Measurements from ENCODE around the gene STIMATE.

Gene STIMATE

DNA sequence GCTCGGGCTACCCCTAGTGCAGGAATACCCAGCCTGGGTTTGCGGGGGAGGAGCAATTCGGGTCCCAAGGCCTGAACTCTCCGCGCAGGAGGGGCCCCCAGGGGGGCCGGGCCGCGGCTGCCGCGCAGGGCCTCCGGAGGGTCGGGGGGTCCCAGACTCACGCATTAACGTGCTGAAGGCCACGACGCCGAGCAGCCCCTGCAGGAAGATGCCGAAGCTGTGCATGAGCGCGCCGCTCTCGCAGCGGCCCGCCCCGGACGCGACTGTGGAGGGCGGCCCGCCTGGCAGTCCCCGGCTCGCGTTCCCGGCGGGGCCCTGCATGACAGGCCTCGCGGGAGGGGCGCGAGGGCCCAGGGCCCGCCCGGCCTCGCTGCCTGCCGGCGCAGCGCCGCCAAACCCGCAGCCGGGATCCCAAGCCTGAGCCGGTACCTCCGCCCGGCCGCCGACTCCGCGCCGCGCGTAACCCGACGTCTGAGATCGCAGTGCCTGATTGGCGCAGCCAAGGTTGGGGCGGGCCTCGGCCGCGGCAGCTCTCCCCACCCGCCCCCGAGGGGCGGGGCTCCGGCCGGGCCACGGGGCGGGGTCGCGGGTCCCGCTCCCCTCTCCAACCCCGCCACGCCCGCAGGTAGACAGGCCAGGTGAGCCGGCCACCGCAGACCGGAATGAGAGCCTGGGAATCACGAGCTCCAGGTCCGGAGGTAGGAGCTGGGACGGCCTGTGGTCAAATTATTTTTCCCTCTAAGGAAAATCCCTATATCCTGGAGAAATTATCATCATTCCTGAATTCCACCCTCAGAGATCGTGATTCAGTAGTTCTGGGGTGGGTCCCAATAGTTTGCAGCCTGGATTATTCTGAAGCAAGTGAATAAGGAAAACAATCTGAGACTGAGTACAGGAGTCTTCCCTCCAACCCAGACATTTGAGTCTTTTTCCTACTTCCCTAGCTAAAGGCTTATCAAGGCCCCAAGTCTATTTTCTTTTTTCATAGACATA lies at the start of gene STIMATE:
TSS of gene STIMATE (minus strand) at position 419 of the 993 bp plus-strand sequence. CDS start at position 321, 98 bp downstream.
- DNase-seq, result peak; percentile 85 to 92

DNA sequence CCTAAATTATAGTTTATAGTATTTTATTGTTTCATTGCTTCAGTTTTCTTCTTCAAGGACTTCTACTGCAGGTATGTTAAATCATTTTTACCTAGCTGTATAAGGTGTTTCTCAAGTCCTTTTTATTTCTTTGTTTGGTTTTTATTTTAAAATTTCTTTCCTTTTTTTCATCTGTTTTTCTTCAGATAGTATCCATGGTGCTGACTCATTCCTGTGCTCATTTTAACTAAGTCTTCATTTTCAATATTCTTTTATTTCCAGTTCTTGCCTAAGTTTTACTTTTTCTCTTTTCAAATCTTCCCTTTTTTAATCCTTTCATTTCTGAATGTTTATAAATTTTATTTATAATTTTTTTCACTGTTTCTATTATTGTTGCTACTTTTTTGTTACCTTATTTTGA lies 42.3 kb upstream of the STIMATE start:
- DNase-seq, result no peak

DNA sequence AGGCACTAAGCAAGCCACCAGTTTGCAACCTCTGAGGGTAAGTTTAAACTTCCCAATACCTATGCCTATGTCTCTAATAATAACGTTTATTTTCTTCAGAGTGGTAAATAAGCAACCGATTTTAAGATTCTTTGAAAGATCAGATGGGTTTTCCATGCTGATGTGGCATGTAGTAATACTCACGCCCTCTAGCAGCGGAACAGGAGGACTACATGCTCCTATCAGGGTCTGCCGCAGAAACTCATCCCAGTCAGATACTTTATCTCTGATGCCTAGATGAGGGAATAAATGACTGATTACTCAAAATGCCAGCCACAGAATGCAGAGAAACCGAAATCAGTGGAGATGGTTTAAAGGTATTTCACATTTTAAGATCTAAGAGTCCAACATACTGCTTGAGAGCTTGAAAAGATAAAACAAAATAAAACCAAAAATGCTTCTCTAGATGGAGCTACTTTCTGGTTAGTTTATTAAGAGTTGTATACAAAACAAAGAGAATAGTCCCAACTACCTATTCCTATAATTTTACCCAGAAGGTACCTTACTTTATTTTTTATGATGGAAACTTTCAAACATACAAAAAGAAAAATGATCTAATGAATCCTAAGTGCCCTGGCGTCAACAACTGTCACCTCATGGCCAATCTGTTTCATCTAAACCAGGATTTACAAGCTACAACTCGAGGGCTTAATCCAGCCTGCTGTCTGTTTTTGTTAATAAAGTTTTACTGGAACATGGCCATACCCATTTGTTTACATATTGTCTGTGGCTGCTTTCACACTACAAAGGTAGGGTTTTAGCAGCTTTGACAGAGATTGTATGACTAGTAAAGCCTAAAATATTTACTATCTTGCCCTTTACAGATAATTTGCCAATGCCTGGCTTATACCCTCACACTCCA lies 37.5 kb upstream of the STIMATE start:
- DNase-seq, result peak; percentile 49 to 67

- no peak for DNase-seq
These were observed 34.5 kb upstream of the STIMATE start for GRCh38 chr3:52931889-52932288.

DNA sequence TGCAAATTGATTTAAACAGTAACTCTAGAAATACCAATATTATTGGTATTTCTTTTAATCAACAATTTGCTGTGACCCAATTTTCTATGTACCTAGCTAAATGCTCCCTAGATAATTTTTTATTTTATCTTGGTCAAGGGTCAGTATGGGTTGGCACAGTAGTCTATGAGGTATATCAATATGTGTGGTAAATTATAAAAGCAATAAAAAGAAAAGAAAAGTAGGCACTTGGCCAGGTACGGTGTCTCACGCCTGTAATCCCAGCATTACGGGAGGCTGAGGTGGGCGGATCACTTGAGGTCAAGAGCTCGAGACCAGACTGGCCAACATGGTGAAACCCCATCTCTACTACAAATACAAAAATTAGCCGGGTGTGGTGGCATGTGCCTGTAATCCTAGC lies 34.0 kb upstream of the STIMATE start:
- DNase-seq, result no peak

GRCh38 chr3:52930748-52931147 lies 33.4 kb upstream of the STIMATE start:
- no peak for DNase-seq

GRCh38 chr3:52926554-52926953 lies 29.2 kb upstream of the STIMATE start:
- DNase-seq, result no peak

DNA sequence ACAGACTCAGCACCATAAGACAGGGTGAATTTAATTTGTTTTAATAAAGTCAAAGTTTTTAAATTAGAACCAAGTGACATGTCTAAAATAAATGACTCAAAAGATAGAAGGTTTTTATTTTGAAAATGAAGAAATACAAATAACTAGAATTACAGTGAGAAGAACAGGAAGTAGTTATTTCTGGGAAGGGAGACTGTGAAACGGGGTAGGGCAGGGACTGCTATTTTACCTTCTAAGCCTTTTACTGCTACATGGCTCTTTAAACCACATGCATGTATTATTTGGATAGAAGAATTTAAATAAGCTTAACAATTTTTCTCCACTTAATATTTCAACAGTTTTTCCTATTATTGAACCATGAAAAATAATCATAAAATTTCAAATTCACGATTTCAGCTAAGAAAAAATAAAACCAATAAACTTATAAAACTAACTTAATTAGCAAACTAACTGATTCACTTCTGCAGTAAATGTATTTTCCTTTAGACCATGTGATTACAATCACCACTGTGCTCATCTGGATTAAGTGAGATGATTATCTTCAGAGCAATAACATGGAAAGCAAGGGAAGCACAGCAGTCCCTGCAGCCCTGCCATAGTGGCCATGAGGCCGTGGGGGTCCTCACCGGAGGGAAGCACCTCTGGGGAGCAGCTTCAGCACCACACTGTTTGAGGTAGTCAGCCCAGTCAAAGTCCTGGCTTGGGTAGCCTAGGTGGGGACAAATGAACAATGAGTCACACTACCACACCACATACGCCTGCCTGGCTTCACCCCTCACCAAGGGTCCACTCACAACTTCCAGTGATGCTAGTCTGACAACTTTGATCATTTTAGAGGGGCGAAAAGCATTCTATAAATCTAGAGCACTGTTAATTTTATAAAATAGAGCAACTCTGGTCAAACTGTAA lies 28.3 kb upstream of the STIMATE start:
- DNase-seq, result no peak

DNA sequence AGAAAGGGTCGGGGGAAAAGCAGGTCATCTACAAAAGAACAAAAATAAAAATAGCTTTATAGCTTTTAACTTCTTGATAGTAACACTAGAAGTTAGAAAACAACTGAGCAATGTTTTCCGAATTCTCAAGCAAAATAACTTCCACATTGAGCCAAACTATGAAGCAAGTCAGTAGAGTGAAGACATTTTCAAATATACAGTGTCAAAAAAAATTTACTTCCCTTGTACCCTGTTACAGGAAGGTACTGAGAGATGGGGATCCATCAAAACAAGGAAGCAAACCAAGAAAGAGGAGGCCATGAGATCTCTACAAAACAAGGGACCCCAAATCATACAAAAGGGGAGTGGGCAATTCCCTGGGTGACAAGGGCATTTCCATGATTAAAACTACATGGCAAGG lies 26.6 kb upstream of the STIMATE start:
- no peak for DNase-seq

DNA sequence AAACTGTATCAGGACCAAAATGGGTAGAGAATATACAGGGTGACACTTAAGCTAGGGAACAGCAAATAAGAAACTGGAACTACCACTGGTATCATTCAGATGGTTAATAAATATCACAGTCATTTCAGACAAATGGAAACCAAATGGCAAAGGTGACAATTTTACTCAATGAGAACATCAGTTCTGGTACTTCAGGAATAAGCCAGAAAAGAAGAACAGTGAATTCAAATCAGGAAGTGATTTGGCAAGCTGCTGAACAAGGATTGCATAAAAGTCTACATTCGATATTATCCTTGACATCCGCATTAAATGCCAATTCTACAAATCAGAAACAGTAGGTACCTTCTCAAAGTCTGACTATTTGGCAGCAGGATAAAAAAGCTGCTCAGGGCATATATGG lies 23.5 kb upstream of the STIMATE start:
- no peak for DNase-seq

DNA sequence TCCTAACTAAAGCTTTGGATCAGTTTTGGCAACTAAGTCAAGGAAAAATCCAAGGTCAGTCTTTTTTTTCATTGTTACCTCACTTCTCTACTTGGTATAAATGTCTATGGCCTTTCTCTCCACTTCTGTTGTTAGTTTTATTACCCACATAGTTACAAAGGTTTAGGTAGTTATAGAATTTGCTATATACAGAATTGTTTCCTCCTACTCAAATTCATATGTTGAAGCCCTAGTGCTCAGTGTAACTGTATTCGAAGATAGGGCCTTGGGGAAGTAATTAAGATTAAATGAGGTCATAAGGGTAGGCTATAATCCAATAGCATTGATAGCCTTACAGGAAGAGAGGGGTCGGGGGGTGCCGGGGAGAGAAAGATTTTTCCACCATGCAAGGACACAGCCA lies 19.7 kb upstream of the STIMATE start:
- no peak for DNase-seq

- DNase-seq, result no peak
These were observed 17.9 kb upstream of the STIMATE start for GRCh38 chr3:52915294-52915693.

- DNase-seq, result no peak
These were observed 15.8 kb upstream of the STIMATE start for GRCh38 chr3:52912885-52913731.

GRCh38 chr3:52910823-52911222 lies 13.5 kb upstream of the STIMATE start:
- no peak for DNase-seq

GRCh38 chr3:52907497-52907896 lies 10.1 kb upstream of the STIMATE start:
- no peak for DNase-seq

- no peak for DNase-seq
These were observed 7.2 kb upstream of the STIMATE start for GRCh38 chr3:52904552-52904951.

DNA sequence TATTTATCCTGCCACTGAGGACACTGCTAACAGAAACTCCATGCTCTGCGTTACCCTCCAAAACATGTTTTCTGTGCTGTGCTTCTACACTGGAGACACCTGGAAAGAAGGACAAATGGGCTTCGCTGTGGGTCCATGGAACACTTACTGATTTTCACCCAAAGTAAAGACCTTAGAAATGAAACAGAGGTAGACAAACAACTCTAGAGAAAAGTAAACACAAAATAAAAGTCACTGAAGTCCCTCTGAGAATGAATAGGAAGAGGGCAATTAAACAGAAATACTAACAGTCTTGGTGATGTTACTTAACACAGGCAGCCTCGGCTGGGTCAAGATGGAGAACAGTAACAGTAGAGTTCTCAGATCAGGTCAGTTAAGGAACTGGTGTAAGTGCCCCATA lies 6.7 kb upstream of the STIMATE start:
- DNase-seq, result no peak

GRCh38 chr3:52896613-52897012 lies 735 bp downstream of the STIMATE start:
- DNase-seq, result no peak

GRCh38 chr3:52896151-52896550 lies 1.2 kb downstream of the STIMATE start:
- DNase-seq, result no peak

GRCh38 chr3:52895418-52895817 lies 1.9 kb downstream of the STIMATE start:
- no peak for DNase-seq

- DNase-seq, result no peak
These were observed 2.6 kb downstream of the STIMATE start for GRCh38 chr3:52894756-52895155.

- no peak for DNase-seq
These were observed 3.6 kb downstream of the STIMATE start for GRCh38 chr3:52893723-52894122.

Data from CD4-positive, alpha-beta T cell treated with Interferon alpha-2 for 1 hour (primary cell).